Fibroblast of lung (primary cell): ENCODE results near the gene AKAP6. TPM values are rescaled to one million over a fixed set of nuclear protein-coding genes. Genes with fewer than 3 reads are reported as not detected.

Experiments
- DNase-seq, 2 donors: peaks; one replicate each; pipeline versions ENCODE4 v3.0.0 to v3.0.0-alpha.2; 2010; ENCODE audit warnings: low read depth in 2 of 2
- H2AFZ ChIP-seq: 2 replicates; pipeline ENCODE4 v1.5.1; 2012; ENCODE audit warnings: low read length, control low read depth, inconsistent platforms
- H3K27ac ChIP-seq: 2 replicates; pipeline ENCODE4 v1.5.1; 2011; ENCODE audit warnings: low read length, control low read depth; ENCODE audit not compliant: insufficient read depth
- H3K27me3 ChIP-seq: 2 replicates; pipeline ENCODE4 v1.5.1; 2011; ENCODE audit warnings: mild to moderate bottlenecking, low read length; ENCODE audit not compliant: control insufficient read depth, insufficient read depth
- H3K36me3 ChIP-seq: 2 replicates; pipeline ENCODE4 v1.5.1; 2011; ENCODE audit warnings: low read length; ENCODE audit not compliant: control insufficient read depth, insufficient read depth
- H3K4me1 ChIP-seq: 2 replicates; pipeline ENCODE4 v1.5.1; 2011; ENCODE audit warnings: low read length; ENCODE audit not compliant: control insufficient read depth, insufficient read depth; ENCODE audit errors: extremely low read depth
- H3K4me2 ChIP-seq: 2 replicates; pipeline ENCODE4 v1.5.1; 2011; ENCODE audit warnings: low read length, control low read depth; ENCODE audit not compliant: insufficient read depth; ENCODE audit errors: extremely low read depth
- H3K4me3 ChIP-seq, 4 experiments: fragments of 200-600 bp in 1 of 4; sonication (generic) in 1 of 4; replicated peaks in 1 of 4; 2 replicates each; pipeline ENCODE4 v1.5.1; 2011 to 2016; ENCODE audit warnings: low read length in 4 of 4, low read depth in 3 of 4, mild to moderate bottlenecking in 3 of 4, control low read depth in 2 of 4, inconsistent platforms in 1 of 4, mixed read lengths in 1 of 4; ENCODE audit not compliant: insufficient read depth in 1 of 4; ENCODE audit errors: control extremely low read depth in 1 of 4
- H3K79me2 ChIP-seq: 2 replicates; pipeline ENCODE4 v1.5.1; 2012; ENCODE audit warnings: mild to moderate bottlenecking, low read length, inconsistent platforms; ENCODE audit not compliant: control insufficient read depth, insufficient read depth
- H3K9ac ChIP-seq: 2 replicates; pipeline ENCODE4 v1.5.1; 2011; ENCODE audit warnings: mild to moderate bottlenecking, low read length, control low read depth; ENCODE audit not compliant: insufficient read depth
- H3K9me3 ChIP-seq: 2 replicates; pipeline ENCODE4 v1.5.1; 2012; ENCODE audit warnings: low read depth, low read length; ENCODE audit not compliant: control insufficient read depth, insufficient read depth
- H4K20me1 ChIP-seq: 2 replicates; pipeline ENCODE4 v1.5.1; 2011; ENCODE audit warnings: low read length; ENCODE audit not compliant: control insufficient read depth, insufficient read depth; ENCODE audit errors: extremely low read depth
- EZH2 ChIP-seq: IDR thresholded peaks from 2 replicates; pipeline ENCODE4 v1.5.1; 2012; ENCODE audit warnings: low read length, control low read depth, mild to moderate bottlenecking; ENCODE audit errors: missing control alignments
- polyA plus RNA-seq, 2 donors: library from polyadenylated mRNA; depleted of rRNA in 1 of 2; stranded (reverse) in 1 of 2; unstranded in 1 of 2; fragments of >200 nt; gene quantifications; 2 replicates each; pipeline ENCODE4 v1.2.1, GENCODE V29; 2011 to 2012; ENCODE audit warnings: missing spikeins in 1 of 2
- total RNA-seq: library from RNA; depleted of rRNA; stranded (reverse); fragments of >200 nt; gene quantifications from 2 replicates; pipeline ENCODE4 v1.2.1, GENCODE V29; 2014
- TF ChIP-seq, protein P1 (sequence below), 2 donors: IDR thresholded peaks in 1 of 2; conservative IDR thresholded peaks in 1 of 2; 1 replicate in 1 of 2; 2 replicates in 1 of 2; pipeline ENCODE4 v1.5.1; 2011 to 2012; ENCODE audit warnings: low read length in 2 of 2, control low read depth in 1 of 2, inconsistent platforms in 1 of 2, low read depth in 1 of 2, mild to moderate bottlenecking in 1 of 2

The AKAP6 gene
- total and polyA plus RNA-seq, 2 donors (not counting 1 experiment from before 2014, with no cell fraction given): 3.3 to 10.9 TPM

- Histone ChIP-seq H3K79me2 (no peaks in the 10 kb centered on the region), H3K4me3 (no peak overlapping the region)
- DNase-seq: no peak
These were observed 92.7 kb downstream of the AKAP6 start for GRCh38 chr14:32421781-32422180.

DNA sequence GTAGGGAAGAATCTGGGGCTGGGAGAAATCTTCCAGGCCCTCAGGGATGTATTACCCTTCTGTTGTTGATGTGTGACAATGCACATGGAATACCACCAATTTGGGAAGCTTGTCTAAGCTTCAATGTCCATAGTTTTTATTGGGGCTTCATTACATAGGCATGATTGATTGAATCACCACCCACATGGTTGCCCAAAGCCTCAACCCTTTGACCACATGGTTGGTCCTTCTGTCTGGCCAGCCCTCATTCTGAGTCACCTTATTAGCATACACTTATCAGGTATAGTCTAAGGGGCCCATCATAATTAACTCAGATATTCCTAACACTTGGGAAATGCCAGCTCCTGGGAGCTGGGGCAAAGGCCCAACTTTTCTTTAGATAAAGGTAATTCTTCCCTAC lies 93.3 kb downstream of the AKAP6 start:
- Histone ChIP-seq H3K4me3 (no peak overlapping the region), H3K36me3 (no peaks in the 10 kb centered on the region), H3K4me2 (no peak overlapping the region), H3K27ac (no peak overlapping the region), H4K20me1 (no peaks in the 10 kb centered on the region), H3K9me3 (no peaks in the 10 kb centered on the region), H3K9ac (no peak overlapping the region), H3K4me1 (no peaks in the 10 kb centered on the region), H3K79me2 (no peaks in the 10 kb centered on the region), H3K27me3 (no peaks in the 10 kb centered on the region), H2AFZ (no peak overlapping the region)
- DNase-seq: no peak
- TF ChIP-seq, protein P1, sequence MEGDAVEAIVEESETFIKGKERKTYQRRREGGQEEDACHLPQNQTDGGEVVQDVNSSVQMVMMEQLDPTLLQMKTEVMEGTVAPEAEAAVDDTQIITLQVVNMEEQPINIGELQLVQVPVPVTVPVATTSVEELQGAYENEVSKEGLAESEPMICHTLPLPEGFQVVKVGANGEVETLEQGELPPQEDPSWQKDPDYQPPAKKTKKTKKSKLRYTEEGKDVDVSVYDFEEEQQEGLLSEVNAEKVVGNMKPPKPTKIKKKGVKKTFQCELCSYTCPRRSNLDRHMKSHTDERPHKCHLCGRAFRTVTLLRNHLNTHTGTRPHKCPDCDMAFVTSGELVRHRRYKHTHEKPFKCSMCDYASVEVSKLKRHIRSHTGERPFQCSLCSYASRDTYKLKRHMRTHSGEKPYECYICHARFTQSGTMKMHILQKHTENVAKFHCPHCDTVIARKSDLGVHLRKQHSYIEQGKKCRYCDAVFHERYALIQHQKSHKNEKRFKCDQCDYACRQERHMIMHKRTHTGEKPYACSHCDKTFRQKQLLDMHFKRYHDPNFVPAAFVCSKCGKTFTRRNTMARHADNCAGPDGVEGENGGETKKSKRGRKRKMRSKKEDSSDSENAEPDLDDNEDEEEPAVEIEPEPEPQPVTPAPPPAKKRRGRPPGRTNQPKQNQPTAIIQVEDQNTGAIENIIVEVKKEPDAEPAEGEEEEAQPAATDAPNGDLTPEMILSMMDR (conservative IDR thresholded peaks at IDR 0.05 in 1 of 2, IDR thresholded peaks at IDR 0.05 in 1 of 2; ENCODE audit: low read depth in 1 of 2, low read length in 2 of 2): no peak
- TF ChIP-seq EZH2: no peak

More at GRCh38 chr14:32421781-32422180, 92.7 kb downstream of the AKAP6 start:
- Histone ChIP-seq H3K4me1 (no peaks in the 10 kb centered on the region), H2AFZ (no peak overlapping the region), H3K36me3 (no peaks in the 10 kb centered on the region), H3K9me3 (no peaks in the 10 kb centered on the region), H4K20me1 (no peaks in the 10 kb centered on the region), H3K4me2 (no peak overlapping the region), H3K27ac (no peak overlapping the region), H3K27me3 (no peaks in the 10 kb centered on the region), H3K9ac (no peak overlapping the region)
- TF ChIP-seq, protein P1 (conservative IDR thresholded peaks at IDR 0.05 in 1 of 2, IDR thresholded peaks at IDR 0.05 in 1 of 2; ENCODE audit: low read depth in 1 of 2, low read length in 2 of 2): no peak
- TF ChIP-seq EZH2: no peak

DNA sequence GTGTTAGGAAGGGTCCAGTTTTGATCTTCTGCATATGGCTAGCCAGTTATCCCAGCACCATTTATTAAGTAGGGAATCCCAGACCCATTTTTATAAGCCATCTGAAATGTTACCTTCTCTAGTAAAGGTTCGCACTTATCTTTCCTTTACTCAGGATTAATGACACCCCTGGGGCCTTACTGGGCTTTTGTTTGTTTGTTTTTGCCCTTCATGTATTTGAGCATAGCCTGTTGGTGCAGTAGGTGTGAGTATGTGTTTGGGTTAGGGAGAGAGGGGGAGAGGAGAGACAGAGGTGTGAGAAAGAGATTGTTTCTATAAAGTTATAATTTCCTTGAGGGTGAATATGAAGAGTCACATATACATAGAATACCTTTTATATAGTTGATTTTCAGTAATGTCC lies 96.9 kb downstream of the AKAP6 start:
- no peak for DNase-seq
- no peaks in the 10 kb centered on the region for H3K9me3 ChIP-seq
- TF ChIP-seq, protein P1 (conservative IDR thresholded peaks at IDR 0.05 in 1 of 2, IDR thresholded peaks at IDR 0.05 in 1 of 2; ENCODE audit: low read depth in 1 of 2, low read length in 2 of 2): no peak
- TF ChIP-seq EZH2: no peak
- no peaks in the 10 kb centered on the region for H3K4me1 ChIP-seq
- H3K27me3 ChIP-seq: no peaks in the 10 kb centered on the region
- no peaks in the 10 kb centered on the region for H3K36me3 ChIP-seq
- H3K4me3 ChIP-seq: no peak overlapping the region
- no peak overlapping the region for H3K4me2 ChIP-seq
- no peak overlapping the region for H3K9ac ChIP-seq
- H3K27ac ChIP-seq: no peak overlapping the region
- no peak overlapping the region for H2AFZ ChIP-seq
- no peaks in the 10 kb centered on the region for H3K79me2 ChIP-seq
- no peaks in the 10 kb centered on the region for H4K20me1 ChIP-seq
